GM19099 (cell line): ENCODE results near the gene CHRM4.

ENCODE experiments used
- POLR2A ChIP-seq: IDR thresholded peaks from 3 replicates; pipeline ENCODE4 v1.6.1; 2011; ENCODE audit warnings: low read depth; ENCODE audit not compliant: insufficient read length; ENCODE audit errors: extremely low read depth

The CHRM4 gene

DNA sequence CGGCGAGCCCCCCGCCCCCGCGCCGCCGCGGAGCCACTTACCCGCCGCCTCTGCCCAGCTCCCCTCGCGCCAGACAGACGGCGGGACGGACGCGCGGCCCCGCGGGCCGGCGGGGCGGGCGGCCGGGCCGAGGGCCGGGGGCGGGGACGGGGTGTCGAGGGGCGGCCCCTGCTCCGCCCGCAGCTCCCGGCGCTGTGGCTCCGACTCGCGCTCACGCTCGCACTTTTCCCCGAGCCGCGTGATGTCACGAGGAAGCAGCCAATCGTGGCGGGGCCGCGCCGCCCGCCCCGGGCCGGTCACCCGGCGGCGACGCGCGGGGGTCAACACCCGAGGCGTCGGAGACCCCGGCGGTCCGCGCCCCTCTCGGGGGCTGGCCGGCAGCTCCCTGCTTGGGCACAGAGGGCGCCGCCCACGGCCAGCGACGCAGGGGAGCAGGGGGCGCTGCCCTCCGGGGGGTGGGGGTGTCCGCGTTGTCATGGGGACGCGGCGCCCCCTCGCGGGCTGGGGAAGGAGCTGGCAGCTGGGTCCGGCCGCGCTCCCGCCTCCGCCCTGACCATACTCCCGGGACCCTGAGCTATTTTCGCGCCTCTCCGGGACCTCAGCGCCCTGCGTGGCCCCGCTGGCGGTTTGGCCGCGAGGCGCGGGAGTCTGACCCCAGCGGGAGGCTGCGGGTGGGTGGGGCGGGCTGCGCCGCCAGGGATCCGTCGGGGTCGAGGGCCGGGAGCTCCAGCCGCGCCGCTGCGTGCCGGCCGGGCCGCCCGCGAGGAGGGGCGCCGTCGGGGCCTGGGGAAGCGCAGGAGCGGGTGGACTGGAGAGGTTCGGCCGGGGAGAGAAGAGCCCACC lies at the start of gene CHRM4:
Gene CHRM4, minus strand, starts transcription at position 199 of the 843 bp plus-strand sequence. CDS start 5,219 bp downstream, outside the sequence.
- no peak for TF ChIP-seq POLR2A

DNA sequence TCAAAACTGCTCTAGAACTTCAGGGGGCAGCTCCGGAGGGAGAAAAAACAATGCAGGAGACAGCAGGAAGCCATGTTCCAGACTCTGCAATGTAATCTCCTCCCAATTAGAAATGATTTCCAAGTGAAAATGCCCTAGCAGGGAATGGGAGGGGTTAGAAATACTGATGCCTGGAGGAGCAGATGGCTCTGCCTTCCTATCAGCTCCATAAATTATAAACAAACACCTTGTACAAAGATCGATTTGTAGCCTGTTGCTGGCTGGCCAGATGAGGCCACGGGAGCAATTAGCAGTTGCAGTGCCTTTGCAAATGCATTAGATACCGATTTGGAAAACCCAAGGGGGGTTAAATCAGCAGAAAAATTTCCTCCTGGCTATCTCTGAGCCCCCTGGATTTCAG lies 46.6 kb upstream of the CHRM4 start:
- TF ChIP-seq POLR2A: no peak

DNA sequence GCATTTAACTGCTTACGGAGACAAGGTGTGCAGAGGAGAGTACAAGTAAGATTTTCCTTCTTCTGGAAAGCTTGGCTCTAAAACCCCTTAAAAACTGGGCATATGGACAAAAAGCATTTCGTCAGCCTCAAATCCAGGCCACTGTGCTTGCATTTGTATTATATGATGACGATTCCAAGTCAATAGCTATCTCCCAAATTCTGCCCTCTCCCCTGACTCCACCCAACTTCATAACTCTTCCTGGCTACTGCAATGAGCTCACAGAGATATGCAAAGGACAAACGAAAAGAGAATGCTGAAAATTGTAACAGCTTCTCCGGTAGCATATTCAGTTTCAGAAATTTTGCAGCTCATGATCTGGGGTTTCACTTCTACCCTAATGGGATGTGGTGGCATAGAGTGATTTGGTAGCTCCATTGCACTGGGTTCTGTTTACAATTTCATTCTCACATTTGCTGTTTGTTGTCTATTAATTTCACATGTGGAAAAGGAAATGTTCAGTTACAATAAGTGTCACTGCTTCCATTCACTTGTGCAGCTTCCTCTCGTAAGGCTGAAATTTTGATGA lies 45.6 kb upstream of the CHRM4 start:
- no peak for TF ChIP-seq POLR2A

DNA sequence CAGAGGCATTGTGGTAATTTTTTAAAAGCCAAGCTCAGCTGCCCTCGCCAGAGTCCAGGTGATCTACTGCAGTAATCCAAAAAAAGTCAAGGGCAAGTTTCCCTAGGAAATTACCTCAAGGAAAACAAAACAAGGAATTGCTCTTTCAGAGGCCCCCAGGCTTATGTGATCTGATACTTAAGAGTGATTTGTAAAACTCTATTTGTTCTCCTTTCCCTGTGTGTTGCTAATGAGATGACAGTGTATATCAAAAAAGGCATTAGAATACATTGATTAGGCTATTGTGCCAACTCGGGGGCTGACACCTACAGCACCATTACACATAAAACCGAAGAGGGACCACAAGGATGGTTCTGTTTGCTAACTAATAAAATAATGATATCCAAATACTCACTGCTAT lies 44.5 kb upstream of the CHRM4 start:
- TF ChIP-seq POLR2A: no peak

DNA sequence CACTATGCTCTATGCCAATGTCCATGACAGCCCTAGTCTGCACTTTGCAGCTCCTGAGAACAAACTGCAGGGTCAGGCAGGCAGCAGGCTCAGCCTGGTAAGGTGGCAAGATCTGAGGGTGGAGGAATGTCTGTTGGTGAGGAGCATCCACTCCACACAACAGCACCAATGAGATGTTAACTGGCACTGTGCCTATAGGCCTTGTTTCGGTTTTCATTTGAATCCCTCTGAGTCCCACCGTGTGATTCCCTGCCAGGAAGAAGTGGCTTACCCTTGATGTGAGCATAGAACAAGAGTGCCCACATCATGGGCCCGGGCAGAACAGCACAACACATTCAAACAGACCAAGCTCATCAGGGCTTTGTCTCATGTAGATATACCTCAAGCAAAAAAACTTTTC lies 44.1 kb upstream of the CHRM4 start:
- TF ChIP-seq POLR2A: no peak

DNA sequence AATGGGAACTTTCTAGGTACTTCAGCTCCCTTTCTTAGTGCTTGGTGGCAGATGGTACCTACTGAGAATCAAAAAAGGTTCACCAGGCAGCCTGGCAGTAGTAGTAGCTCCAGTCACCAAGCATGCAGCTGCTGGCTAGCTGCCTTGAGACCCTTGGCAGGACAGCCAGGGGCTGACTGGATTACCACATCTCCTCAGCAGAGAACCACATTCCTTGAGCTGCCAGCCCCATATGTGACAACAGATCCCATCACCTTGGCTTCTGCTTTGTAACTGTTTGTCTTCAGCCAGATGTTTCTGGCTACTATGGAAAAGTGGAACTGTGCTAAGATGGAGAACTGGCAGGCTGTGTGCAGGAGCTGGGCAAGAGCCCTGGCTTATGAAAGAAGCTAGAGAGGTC lies 39.6 kb upstream of the CHRM4 start:
- TF ChIP-seq POLR2A: no peak

DNA sequence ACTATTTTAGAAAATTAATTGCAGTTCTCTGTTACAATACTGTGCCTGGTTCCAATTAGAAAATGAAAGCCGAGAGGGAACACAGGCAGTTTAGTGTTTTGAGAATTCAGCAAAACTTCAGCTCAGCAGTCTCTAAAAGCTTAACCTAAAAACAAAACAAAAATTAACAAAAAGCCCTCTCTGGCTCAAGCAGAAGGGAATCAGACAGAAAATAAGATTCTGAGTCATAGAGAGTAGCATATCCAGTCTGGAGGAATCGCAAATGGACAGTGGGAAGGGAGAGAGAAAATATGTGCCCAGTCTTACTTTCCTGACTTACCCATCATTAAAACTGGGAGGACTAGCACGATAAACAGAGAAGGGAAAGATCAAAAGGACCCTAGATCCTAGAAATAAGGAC lies 38.1 kb upstream of the CHRM4 start:
- no peak for TF ChIP-seq POLR2A

DNA sequence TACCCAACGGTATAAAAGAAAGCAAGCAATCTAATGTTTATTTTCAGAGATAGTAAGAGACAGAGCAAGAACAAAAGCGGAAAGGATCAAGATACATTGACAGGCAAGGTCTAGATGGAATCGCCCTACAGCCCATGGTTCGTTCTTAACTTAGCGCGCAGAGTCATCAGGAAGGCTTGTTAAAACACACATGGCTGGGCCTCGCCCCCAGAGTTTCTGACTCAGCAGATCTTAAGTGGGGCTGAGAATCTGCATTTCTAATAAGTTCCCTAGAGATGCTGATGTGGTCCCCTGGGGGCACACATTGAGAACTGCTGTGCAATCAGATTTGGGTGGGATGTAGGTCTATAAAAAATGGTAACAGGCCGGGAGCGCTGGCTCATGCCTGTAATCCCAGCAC lies 35.8 kb upstream of the CHRM4 start:
- no peak for TF ChIP-seq POLR2A

DNA sequence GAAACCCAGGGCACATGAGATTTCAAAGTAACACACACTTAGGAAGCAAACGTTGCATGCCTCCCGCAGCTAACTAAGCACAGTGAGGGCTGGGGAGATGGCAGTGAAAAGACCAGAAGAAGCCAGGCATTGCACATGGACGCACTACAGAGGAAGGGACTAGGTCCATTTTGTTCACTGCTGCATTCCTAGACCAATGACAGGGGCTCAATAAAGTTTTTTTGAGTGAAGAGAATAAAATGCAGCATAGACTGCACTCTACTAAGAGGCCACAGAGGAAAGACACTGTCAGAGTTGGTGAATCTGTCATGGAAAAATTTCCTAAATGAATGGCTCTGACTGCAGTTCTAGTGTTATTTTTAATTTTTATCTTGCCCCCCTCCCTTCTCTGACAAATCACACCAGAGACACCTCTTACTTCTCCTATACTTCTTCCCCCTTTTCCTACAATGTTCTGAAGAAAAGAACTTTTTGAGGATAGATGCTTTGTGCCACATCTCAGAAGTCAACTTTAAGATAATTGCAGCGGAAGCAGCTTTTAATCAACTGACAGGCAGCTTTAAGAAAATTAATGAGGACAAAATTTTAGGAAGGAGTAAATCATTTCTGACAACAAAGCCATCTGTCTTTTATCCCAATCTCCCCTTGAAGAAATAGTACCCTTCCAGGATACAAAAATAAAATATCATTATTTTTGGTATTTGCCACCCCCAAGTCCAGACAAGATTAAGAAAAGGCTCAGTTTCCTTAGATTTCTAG lies 34.8 kb upstream of the CHRM4 start:
- no peak for TF ChIP-seq POLR2A

DNA sequence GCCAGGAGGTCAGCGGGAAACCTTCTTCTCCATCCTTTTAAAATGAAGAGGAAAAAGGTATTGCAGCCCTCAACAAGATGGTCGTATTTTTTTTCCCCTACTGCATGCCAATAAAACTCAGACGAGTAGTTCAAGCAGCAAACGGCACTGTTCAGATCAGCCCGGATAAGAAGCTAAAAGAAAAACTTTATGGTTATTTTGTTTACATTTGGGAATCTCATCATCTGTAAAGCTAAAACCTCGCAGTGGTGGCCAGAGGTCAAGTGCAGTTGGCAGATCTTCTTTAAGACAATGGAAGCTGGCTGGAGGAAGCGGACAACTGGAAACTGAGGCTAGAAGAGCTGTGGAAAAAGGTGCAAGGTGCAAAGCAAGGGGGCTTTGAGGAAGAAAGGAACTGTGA lies 31.0 kb upstream of the CHRM4 start:
- no peak for TF ChIP-seq POLR2A

DNA sequence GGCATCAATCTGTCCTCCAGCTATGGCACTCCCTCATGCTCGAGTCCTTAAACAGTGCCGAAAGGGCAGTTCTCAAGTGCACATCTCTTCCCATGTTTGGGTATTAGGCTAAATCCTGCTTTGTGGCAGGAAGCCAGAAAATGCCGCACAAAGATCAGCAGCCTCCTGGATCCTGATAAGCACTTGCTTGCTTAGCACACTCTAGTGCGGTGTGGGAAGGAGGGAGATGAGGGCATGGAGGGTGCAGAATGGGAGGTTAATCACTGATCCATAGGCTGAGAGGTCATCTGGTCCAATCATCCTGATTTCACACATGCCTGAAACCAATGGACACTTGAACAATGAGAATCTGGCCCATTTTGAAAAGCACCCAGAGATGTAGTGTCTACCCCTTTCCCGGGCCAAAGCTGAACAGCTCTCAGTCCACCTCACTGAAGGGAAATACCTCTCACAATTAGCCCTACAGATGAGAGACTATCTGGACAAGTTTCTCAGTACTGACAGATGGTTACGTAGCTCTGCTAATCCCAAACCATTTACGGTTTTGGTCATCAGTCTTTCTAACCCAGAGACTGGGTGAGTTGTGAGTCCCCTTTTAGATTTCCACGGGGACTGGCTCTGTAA lies 29.8 kb upstream of the CHRM4 start:
- TF ChIP-seq POLR2A: no peak

DNA sequence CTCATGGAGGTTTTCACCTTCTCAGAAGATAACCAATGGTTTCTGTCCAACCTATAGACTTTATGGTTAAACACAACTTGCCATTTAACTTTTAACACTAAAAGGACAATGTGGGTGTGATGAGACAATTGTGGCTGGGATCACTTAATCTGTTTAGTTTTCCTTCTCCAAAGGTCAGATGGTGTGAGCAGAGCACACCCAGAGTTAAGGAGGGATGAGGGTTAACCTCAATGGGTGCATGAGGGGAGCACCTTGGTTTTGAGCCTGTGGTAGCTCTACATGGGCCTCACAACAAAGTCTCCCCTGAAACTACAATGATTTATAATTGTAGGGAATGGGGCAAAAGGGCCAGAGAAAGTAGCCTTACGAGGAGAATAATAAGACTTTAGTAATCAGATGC lies 28.9 kb upstream of the CHRM4 start:
- no peak for TF ChIP-seq POLR2A

DNA sequence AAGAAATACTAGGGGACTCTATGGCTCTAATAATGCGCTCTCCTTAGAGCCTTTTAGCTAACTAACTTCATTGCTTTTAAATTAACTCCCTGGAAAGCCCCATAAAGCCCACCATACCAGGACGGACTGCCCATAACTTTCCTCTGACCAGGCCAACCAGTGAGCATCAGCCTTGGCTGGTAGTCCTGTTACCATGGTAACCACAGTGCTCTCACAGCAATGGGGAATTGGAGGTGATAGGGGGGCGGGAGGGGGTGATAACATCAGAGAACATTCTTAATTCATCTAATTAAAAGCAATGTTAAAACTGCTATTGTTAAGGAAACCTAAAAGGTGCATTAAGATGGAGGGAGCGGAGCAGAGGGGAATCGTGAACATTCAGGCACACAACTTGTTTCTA lies 27.2 kb upstream of the CHRM4 start:
- TF ChIP-seq POLR2A: no peak

DNA sequence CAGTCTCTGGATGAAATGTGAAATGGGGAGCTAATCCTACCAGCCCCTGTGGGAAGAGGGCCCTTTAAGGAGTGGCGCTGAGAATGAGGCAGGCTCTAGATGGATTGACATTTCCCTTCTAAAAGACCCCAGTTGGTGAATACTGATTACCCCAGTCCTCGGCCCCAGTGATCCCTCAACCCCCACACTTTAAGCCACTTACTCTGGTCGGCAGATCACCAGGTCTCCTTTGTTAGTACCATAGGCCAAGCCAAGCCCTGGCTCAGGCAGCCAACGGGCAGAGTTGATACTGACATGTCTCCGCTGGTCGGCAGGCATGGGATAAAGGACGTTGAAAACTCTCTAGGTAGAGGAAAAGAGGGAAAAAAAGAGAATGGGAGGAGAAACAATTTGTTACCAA lies 26.1 kb upstream of the CHRM4 start:
- no peak for TF ChIP-seq POLR2A

DNA sequence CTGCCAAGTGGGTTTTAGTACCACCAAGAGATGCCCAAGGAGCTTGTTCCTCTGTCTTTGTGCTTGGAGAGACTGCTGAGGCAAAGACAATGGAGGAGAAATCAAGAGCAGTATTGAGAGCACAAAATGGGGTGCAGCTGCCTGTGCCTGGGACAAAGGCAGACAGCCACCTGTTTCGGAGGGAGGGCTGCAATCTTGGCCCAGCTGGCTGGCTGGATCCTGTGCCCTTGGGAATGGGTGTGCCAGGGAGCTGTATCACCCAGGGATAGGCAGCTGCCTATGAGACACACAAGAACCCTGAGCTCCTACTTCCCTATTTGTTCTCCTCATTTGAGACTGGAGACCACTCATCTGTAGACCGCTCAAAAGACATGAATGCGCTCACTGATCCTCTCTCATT lies 23.3 kb upstream of the CHRM4 start:
- TF ChIP-seq POLR2A: no peak
